ENCODE data around the gene FHIT. TPM values are rescaled to one million over a fixed set of nuclear protein-coding genes. Genes with fewer than 3 reads are reported as not detected.

FHIT gene
- total RNA-seq, 2 experiments from 2014 or later, result 7.6 to 7.9 TPM

DNA sequence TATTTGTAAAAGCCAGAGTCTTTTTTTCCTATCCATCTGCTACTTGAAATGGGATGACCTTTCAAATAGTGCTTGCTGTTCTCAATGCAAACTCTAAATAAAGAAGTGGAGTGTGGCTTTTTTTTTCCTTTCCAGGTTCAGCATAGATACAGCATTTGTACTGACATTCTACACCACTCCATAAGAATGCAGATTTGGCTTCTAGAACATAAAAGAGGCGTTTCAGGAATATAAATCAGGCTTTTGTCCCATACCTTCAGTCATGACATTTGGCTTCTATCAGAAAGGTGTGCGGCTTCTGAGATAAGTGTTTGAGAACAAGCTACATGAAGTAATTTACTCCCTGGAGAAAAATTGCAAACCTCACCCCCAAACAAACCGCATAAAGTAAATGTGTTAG is 553.1 kb downstream of the FHIT start:
- POLR2A ChIA-PET, result no interaction called here

DNA sequence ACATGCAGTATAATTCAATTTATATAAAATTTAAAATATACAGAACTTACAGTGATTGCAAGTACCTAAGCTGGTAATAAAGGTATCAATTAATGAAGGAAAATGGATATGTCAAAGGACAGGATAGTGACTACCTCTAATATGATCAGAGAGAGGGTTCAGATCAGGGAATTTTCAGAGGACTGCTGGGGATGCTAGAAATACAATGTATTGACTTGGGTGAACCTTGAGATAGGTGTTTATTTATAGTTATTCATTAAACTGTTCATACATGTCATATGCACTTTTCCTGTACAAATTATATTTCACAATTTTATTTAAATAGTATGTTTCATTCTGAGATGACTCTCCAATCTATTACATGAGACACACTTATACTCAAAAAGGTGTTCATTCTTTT is 554.1 kb downstream of the FHIT start:
- no peak overlapping the region for H3K27ac Mint-ChIP-seq
- no peaks in the 10 kb centered on the region for H3K27me3 Mint-ChIP-seq
- H3K4me1 Mint-ChIP-seq (ENCODE audit: low read depth), result no peaks in the 10 kb centered on the region
- TF ChIP-seq, protein P1, sequence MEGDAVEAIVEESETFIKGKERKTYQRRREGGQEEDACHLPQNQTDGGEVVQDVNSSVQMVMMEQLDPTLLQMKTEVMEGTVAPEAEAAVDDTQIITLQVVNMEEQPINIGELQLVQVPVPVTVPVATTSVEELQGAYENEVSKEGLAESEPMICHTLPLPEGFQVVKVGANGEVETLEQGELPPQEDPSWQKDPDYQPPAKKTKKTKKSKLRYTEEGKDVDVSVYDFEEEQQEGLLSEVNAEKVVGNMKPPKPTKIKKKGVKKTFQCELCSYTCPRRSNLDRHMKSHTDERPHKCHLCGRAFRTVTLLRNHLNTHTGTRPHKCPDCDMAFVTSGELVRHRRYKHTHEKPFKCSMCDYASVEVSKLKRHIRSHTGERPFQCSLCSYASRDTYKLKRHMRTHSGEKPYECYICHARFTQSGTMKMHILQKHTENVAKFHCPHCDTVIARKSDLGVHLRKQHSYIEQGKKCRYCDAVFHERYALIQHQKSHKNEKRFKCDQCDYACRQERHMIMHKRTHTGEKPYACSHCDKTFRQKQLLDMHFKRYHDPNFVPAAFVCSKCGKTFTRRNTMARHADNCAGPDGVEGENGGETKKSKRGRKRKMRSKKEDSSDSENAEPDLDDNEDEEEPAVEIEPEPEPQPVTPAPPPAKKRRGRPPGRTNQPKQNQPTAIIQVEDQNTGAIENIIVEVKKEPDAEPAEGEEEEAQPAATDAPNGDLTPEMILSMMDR (IDR thresholded peaks at IDR 0.05), result no peak
- ATAC-seq, result no peak
- no peak for DNase-seq
- POLR2A ChIA-PET, result no interaction called here
- CTCF ChIA-PET, result no interaction called here
- no peaks in the 10 kb centered on the region for H3K36me3 Mint-ChIP-seq (ENCODE audit: low read depth)
- H3K4me3 Mint-ChIP-seq, result no peak overlapping the region
- intact Hi-C loops (cut with micrococcal nuclease), result no loop called here
- H3K9me3 Mint-ChIP-seq, result no peaks in the 10 kb centered on the region

More for the DNA sequence above, 553.1 kb downstream of the FHIT start:
- no peak overlapping the region for H3K27ac Mint-ChIP-seq
- H3K4me1 Mint-ChIP-seq (ENCODE audit: low read depth), result no peaks in the 10 kb centered on the region
- CTCF ChIA-PET, result no interaction called here
- TF ChIP-seq, protein P1 (IDR thresholded peaks at IDR 0.05), result no peak
- H3K4me3 Mint-ChIP-seq, result no peak overlapping the region
- H3K9me3 Mint-ChIP-seq, result no peaks in the 10 kb centered on the region
- ATAC-seq (no peak), DNase-seq (no peak)
- H3K36me3 Mint-ChIP-seq (ENCODE audit: low read depth), result no peaks in the 10 kb centered on the region
- intact Hi-C loops (cut with micrococcal nuclease), result no loop called here
- no peaks in the 10 kb centered on the region for H3K27me3 Mint-ChIP-seq

GRCh38 chr3:60696428-60697125 is 554.7 kb downstream of the FHIT start:
- DNase-seq (no peak), ATAC-seq (no peak)
- H3K27me3 Mint-ChIP-seq, result no peaks in the 10 kb centered on the region
- intact Hi-C loops (cut with micrococcal nuclease), result no loop called here
- TF ChIP-seq, protein P1 (IDR thresholded peaks at IDR 0.05), result no peak
- CTCF ChIA-PET, result no interaction called here
- H3K27ac Mint-ChIP-seq, result no peak overlapping the region
- H3K4me1 Mint-ChIP-seq (ENCODE audit: low read depth), result no peaks in the 10 kb centered on the region
- H3K4me3 Mint-ChIP-seq, result no peak overlapping the region
- no peaks in the 10 kb centered on the region for H3K9me3 Mint-ChIP-seq
- H3K36me3 Mint-ChIP-seq (ENCODE audit: low read depth), result no peaks in the 10 kb centered on the region
- POLR2A ChIA-PET, result no interaction called here

GRCh38 chr3:60675424-60675823 is 575.8 kb downstream of the FHIT start:
- ChIA-PET CTCF (no interaction called here), POLR2A (no interaction called here)
- H3K27me3 Mint-ChIP-seq, result no peaks in the 10 kb centered on the region

DNA sequence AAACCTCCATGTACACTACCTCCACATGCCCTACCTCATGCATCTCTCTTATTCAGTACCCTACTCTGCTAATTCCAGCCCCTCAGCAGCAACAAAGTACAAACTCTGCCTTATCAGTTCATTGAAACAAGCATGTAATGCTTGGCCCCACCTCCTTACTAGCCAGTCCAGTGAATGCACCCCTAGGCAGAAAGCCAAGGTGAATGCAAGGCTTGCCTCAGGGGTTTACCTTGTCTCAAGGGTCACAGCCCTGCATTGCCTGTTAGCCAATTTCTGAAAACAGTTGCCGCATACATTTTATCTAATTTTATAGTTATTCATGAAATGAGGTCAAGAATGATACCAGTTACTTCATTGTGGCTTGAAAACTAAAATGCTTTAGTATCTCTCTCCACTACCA is 576.4 kb downstream of the FHIT start:
- intact Hi-C loops (cut with micrococcal nuclease), result no loop called here
- ChIA-PET CTCF (no interaction called here), POLR2A (no interaction called here)

More at GRCh38 chr3:60675424-60675823, 575.8 kb downstream of the FHIT start:
- peaks cover 2% of the 10 kb centered on the region for H3K36me3 Mint-ChIP-seq (ENCODE audit: low read depth)
- DNase-seq (no peak), ATAC-seq (no peak)
- intact Hi-C loops (cut with micrococcal nuclease), result no loop called here
- TF ChIP-seq, protein P1 (IDR thresholded peaks at IDR 0.05), result no peak
- peaks cover 13% of the 10 kb centered on the region for H3K9me3 Mint-ChIP-seq
- H3K4me3 Mint-ChIP-seq, result no peak overlapping the region
- H3K4me1 Mint-ChIP-seq (ENCODE audit: low read depth), result no peaks in the 10 kb centered on the region
- H3K27ac Mint-ChIP-seq, result no peak overlapping the region

More for the DNA sequence above, 576.4 kb downstream of the FHIT start:
- Mint-ChIP-seq H3K27me3 (no peaks in the 10 kb centered on the region), H3K36me3 (ENCODE audit: low read depth) (peaks cover 2% of the 10 kb centered on the region), H3K27ac (no peak overlapping the region), H3K9me3 (peaks cover 13% of the 10 kb centered on the region), H3K4me1 (ENCODE audit: low read depth) (no peaks in the 10 kb centered on the region), H3K4me3 (no peak overlapping the region)
- ATAC-seq (no peak), DNase-seq (no peak)
- TF ChIP-seq, protein P1 (IDR thresholded peaks at IDR 0.05), result no peak

Data from activated CD8-positive, alpha-beta T cell treated with anti-CD3 and anti-CD28 coated beads for 36 hours (primary cell).